Right lobe of liver (tissue), 6 donors: Measurements from ENCODE around the gene FEN1. TPM values are rescaled to one million over a fixed set of nuclear protein-coding genes. Genes with fewer than 3 reads are reported as not detected.

Experiments used
- ATAC-seq, 4 donors: fragments of 200-7000 bp; cut with Tn5 transposase; one replicate each; pipeline ENCODE4 v1.9.1; 2020; ENCODE audit warnings: mild to moderate bottlenecking in 4 of 4, moderate library complexity in 4 of 4
- DNase-seq, 3 donors: peaks; one replicate each; pipeline ENCODE4 v3.0.0-alpha.2; 2020
- H3K27ac ChIP-seq, 3 donors: fragments of 200-600 bp; one replicate each; pipeline ENCODE4 v1.8.0; 2022
- H3K27me3 ChIP-seq, 2 donors: fragments of 200-600 bp; one replicate each; pipeline ENCODE4 v1.8.0; 2022
- H3K36me3 ChIP-seq, 4 donors: fragments of 200-600 bp; sonication (generic) in 1 of 4; one replicate each; pipeline versions ENCODE4 v1.5.1 to v1.8.0; 2017 to 2022; ENCODE audit warnings: control low read depth in 1 of 4
- H3K4me1 ChIP-seq, 4 donors: fragments of 200-600 bp; sonication (generic) in 1 of 4; one replicate each; pipeline versions ENCODE4 v1.5.1 to v1.8.0; 2017 to 2022; ENCODE audit warnings: control low read depth in 1 of 4
- H3K4me3 ChIP-seq, 3 donors: fragments of 200-600 bp; one replicate each; pipeline ENCODE4 v1.8.0; 2022
- H3K9me3 ChIP-seq, 4 donors: fragments of 200-600 bp; sonication (generic) in 1 of 4; one replicate each; pipeline versions ENCODE4 v1.5.1 to v1.8.0; 2017 to 2022; ENCODE audit warnings: control low read depth in 1 of 4
- POLR2A ChIP-seq: fragments of 450-650 bp; IDR thresholded peaks from one replicate; pipeline ENCODE4 v1.6.1; 2017; ENCODE audit warnings: antibody characterized with exemption, mild to moderate bottlenecking
- WGBS: methylation state at CpG from one replicate; pipeline ENCODE4 v1.1.6; 2018; ENCODE audit warnings: low coverage, low lambda C conversion rate; ENCODE audit not compliant: insufficient coverage; ENCODE audit errors: missing lambda C conversion rate; 5-methylcytosine and 5-hydroxymethylcytosine counted together
- intact Hi-C, 2 donors: fragments of 100-400 bp; cut with DNase I; formaldehyde crosslinking; loops; one replicate each; pipeline versions ENCODE4 v1.11.2 to v1.14.1; 2022
- total RNA-seq, 6 experiments: library from RNA; depleted of rRNA in 2 of 6; stranded (reverse); fragments of >200 nt in 2 of 6; fragmentation: NEBNext Ultra II Directional in 3 of 6; extraction: Animal tissue kit (Norgen Biotek cat#: 25700) in 3 of 6; gene quantifications; one replicate each; pipeline versions ENCODE4 v1.1.0 to v1.2.4, GENCODE V29; 2016 to 2023
- TF ChIP-seq, protein P1 (sequence below), 4 donors: fragments of 200-600 bp in 3 of 4; fragments of 450-650 bp in 1 of 4; IDR thresholded peaks; one replicate each; pipeline versions ENCODE4 v1.5.1 to v1.8.0; 2016 to 2022; ENCODE audit warnings: antibody characterized with exemption in 4 of 4, mild to moderate bottlenecking in 2 of 4
- donor health status: DM: no; HTN: yes; CAD: no.
- donor health status: DM: no; HTN: no; CAD: no.
- donor health status: DM: no; HTN: no; CAD: no.
- donor health status: DM: no; HTN: yes; CAD: no.
- donor health status: DM: no; HTN: yes; CAD: no.

The FEN1 gene
- total RNA-seq, 6 experiments from 2014 or later, result 4.0 to 13.3 (median 5.4) TPM

DNA sequence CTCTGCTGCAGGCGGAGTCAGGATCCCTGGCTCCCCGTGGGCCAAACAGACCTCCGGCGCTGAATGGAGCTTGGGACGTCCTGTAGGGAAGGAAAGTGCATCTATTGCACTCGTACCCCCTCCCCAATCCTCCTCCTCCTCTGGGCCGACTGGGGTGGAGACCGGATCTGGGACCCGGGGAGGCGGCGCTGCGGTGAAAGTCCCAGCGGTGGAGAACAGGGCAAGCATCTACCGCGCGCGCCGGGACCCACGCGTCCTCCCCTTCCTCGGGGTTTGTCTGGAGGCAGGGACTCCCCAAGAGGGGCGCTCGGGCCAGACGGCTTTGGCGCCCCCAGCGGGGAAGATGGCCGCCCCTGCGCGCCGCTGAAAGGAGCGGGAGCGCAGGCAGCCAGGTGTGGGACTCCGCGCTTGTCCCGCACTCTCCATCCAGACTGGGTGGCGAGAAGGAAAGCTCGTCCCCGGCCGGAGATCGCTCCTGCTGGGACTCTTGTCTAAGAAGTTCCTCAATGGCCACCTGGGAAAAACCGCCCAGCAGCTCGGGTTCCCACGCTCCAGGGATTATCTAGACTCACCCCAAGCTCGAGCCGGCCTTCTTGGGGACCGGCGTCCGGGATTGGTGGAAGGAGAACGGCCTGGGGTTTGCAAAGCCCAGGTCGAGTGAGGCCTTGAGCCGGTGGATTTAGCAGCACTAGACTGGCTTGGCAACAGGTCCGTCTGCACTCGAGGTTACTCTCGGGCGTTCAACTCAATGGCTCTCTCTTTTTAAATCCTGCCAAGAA, 36.1 kb downstream of the FEN1 start:
- ATAC-seq, result peak; percentile 32 to 66 (median 62)
- Histone ChIP-seq H3K27me3 (no peaks in the 10 kb centered on the region), H3K9me3 (no peaks in the 10 kb centered on the region), H3K27ac (peak overlapping the region; percentile 55 to 64 (median 64)), H3K4me3 (peak overlapping the region; percentile 56 to 62 (median 57)), H3K36me3 (no peaks in the 10 kb centered on the region), H3K4me1 (peaks cover 0 to 20% (median 9%) of the 10 kb centered on the region in 4 donors)
- DNase-seq, result peak in 2 of 3 donors; percentile 44 to 70
- 0% methylated on average over 7 of the region's 55 CpGs for whole genome bisulfite sequencing
- TF ChIP-seq, protein P1, sequence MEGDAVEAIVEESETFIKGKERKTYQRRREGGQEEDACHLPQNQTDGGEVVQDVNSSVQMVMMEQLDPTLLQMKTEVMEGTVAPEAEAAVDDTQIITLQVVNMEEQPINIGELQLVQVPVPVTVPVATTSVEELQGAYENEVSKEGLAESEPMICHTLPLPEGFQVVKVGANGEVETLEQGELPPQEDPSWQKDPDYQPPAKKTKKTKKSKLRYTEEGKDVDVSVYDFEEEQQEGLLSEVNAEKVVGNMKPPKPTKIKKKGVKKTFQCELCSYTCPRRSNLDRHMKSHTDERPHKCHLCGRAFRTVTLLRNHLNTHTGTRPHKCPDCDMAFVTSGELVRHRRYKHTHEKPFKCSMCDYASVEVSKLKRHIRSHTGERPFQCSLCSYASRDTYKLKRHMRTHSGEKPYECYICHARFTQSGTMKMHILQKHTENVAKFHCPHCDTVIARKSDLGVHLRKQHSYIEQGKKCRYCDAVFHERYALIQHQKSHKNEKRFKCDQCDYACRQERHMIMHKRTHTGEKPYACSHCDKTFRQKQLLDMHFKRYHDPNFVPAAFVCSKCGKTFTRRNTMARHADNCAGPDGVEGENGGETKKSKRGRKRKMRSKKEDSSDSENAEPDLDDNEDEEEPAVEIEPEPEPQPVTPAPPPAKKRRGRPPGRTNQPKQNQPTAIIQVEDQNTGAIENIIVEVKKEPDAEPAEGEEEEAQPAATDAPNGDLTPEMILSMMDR (IDR thresholded peaks at IDR 0.05), result peak in 3 of 4 donors; percentile 23 to 41 (median 26)
- no peak for TF ChIP-seq POLR2A
- intact Hi-C loops, result no loop called here

DNA sequence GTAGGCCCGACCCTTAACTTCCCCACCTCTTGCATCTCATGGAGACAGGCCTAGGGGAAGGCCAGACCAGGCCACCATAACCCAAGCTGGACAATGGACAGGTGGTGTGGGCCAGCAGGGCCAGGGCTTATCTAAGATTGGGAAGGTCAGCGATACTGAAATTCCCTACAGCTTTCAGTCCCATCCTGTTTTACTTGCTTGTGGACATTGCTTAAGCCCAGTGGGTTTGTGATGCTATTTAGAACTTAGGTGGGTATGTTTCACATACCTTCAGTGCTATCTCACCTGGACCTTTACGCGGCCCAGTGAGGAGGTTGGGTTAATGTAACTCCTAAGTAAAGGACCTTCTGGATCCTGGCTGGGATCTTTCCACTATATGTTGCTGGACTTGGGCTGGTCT, 37.1 kb downstream of the FEN1 start:
- H3K4me3 ChIP-seq, result peak overlapping the region in 2 of 3 donors; percentile 56 to 57
- TF ChIP-seq POLR2A, result no peak
- TF ChIP-seq, protein P1 (IDR thresholded peaks at IDR 0.05), result no peak
- H3K27ac ChIP-seq, result peak overlapping the region in 1 of 3 donors; percentile 64
- H3K36me3 ChIP-seq, result no peaks in the 10 kb centered on the region
- ATAC-seq (no peak), DNase-seq (no peak)
- intact Hi-C loops, result no loop called here
- peaks cover 0 to 20% (median 9%) of the 10 kb centered on the region in 4 donors for H3K4me1 ChIP-seq
- no peaks in the 10 kb centered on the region for H3K27me3 ChIP-seq
- H3K9me3 ChIP-seq, result no peaks in the 10 kb centered on the region
- WGBS, result 46% methylated on average over 2 of the region's 4 CpGs

DNA sequence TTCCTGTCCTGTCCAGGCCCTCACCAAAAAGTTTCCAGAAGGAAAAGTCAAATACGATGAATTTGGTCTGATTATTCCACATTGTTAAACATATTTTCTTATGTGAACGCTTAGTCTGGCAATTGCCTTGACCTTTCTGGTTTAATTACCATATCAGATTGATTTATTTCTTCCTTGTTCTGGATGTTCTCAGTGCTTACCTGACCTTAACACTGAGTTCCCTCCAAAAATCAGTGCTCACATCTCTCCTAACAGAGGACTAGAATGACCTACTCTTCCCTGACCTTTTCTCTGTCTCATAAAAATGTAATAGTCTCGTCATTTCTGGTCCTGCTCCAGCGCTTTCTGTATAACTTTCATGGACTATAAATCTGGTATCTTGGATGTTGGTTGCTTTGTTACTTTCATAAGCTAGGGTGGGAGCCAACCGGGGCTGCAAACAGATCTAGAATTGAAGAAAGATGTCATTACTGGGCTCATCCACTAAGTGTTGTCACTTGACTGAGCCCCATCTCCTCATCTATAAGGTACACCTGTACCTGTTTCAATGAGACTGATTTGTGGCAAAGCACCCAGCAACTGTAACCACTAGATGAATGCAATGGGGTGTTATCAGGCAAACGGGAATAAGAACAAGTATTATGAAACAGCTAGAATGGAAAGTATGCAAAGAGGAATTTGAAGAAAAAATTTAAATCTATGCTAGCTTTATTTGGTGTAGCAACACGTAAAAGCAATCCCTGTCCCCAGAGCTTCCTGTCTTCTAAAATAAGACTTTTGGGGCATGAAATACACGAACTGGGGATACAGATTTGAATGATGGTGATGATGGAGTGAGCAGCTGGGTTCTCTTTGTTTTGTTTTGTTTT, 37.8 kb downstream of the FEN1 start:
- no peaks in the 10 kb centered on the region for H3K36me3 ChIP-seq
- no peak for TF ChIP-seq POLR2A
- TF ChIP-seq, protein P1 (IDR thresholded peaks at IDR 0.05), result no peak
- H3K27ac ChIP-seq, result peak overlapping the region in 1 of 3 donors; percentile 64
- intact Hi-C loops, result no loop called here
- H3K9me3 ChIP-seq, result no peaks in the 10 kb centered on the region
- H3K4me3 ChIP-seq, result no peak overlapping the region
- no peaks in the 10 kb centered on the region for H3K27me3 ChIP-seq
- DNase-seq (no peak), ATAC-seq (no peak)
- WGBS, result 37% methylated on average over 8 of the region's 8 CpGs
- peaks cover 0 to 20% (median 9%) of the 10 kb centered on the region in 4 donors for H3K4me1 ChIP-seq

DNA sequence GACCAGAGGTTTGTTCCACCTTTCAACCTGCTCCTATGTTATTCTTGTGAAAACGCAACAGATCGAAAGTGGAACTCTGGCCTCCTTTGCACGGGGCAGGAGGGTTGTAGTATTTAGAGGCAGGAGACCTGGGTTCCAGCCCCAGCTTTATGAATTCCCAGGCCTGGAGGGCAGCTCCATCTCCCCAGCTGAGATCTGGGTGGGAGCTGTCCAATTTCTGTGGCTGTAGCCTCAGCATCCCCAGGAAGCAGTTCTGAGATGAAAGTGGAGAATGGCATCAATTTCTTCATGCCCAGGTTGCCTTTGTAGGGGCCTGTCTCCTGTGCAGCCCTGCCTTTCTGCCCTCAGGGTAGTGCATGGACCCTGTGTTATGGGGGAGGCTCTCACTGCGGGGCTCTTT, 39.5 kb downstream of the FEN1 start:
- ATAC-seq (no peak), DNase-seq (no peak)
- H3K27me3 ChIP-seq, result no peaks in the 10 kb centered on the region
- no peak overlapping the region for H3K4me3 ChIP-seq
- peaks cover 0 to 20% (median 9%) of the 10 kb centered on the region in 4 donors for H3K4me1 ChIP-seq
- TF ChIP-seq, protein P1 (IDR thresholded peaks at IDR 0.05), result no peak
- 37% methylated on average over 3 of the region's 4 CpGs for WGBS
- no peaks in the 10 kb centered on the region for H3K36me3 ChIP-seq
- H3K9me3 ChIP-seq, result no peaks in the 10 kb centered on the region
- H3K27ac ChIP-seq, result no peak overlapping the region
- intact Hi-C loops, result no loop called here
